IPS-NIHi7 (cell line): Measurements from ENCODE around the gene RCN2.
"Not testable (repeated sequence)": the region's sequence is repeated elsewhere in the genome, so short reads cannot be mapped to it uniquely, and the experiment has no call there.

Experiments
- DNase-seq: peaks from one replicate; pipeline ENCODE4 v3.0.0; 2012; ENCODE audit warnings: mixed read lengths; ENCODE audit errors: extremely low spot score

RCN2 gene

GRCh38 chr15:76931397-76932134 lies at the start of gene RCN2:
RCN2 (plus strand) TSS chr15:76931749; CDS start chr15:76931842, 93 bp downstream.
- DNase-seq, result peak; percentile 97

DNA sequence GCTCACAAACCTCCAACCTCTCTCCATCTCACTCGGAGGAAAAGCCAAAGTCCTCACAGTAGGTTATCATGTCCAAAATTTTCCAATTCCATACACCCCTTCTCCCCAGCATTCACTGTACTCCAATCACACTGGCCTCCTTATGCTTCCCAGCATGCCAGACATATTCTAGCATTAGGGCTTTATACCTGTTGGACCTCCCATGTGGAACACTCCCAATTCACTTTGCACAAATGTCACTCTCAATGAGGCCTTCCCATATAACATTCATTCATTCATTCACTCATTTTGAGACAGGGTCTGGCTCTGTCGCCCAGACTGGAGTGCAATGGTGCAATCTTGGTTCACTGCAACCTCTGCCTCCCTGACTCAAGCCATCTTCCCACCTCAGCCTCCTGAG lies 46.3 kb upstream of the RCN2 start:
- no peak for DNase-seq

GRCh38 chr15:76887280-76888141 lies 44.0 kb upstream of the RCN2 start:
- DNase-seq, result not testable (repeated sequence)

GRCh38 chr15:76892836-76893235 lies 38.7 kb upstream of the RCN2 start:
- not testable (repeated sequence) for DNase-seq

- no peak for DNase-seq
Measured at GRCh38 chr15:76894174-76894573, 37.4 kb upstream of the RCN2 start.

GRCh38 chr15:76898102-76898501 lies 33.4 kb upstream of the RCN2 start:
- DNase-seq, result no peak

DNA sequence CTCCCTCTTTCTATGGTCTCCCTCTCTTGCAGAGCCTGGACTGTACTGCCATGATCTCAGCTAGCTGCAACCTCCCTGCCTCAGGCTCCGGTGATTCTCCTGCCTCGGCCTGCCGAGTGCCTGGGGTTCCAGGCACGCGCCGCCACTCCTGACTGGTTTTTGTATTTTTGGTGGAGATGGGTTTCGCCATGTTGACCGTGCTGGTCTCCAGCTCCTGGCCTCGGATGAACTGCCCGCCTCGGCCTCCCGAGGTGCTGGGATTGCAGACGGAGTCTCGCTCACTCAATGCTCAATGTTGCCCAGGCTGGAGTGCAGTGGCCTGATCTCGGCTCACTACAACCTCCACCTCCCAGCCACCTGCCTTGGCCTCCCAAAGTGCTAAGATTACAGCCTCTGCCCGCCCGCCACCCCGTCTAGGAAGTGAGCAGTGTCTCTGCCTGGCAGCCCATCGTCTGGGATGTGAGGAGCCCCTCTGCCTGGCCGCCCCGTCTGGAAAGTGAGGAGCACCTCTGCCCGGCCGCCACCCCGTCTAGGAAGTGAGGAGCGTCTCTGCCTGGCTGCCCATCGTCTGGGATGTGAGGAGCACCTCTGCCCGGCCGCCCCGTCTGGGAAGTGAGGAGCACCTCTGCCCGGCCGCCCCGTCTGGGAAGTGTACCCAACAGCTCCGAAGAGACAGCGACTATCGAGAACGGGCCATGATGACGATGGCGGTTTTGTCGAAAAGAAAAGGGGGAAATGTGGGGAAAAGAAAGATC lies 32.2 kb upstream of the RCN2 start:
- DNase-seq, result not testable (repeated sequence)

GRCh38 chr15:76899931-76900310 lies 31.6 kb upstream of the RCN2 start:
- DNase-seq, result not testable (repeated sequence)

GRCh38 chr15:76901965-76902364 lies 29.6 kb upstream of the RCN2 start:
- DNase-seq, result no peak

DNA sequence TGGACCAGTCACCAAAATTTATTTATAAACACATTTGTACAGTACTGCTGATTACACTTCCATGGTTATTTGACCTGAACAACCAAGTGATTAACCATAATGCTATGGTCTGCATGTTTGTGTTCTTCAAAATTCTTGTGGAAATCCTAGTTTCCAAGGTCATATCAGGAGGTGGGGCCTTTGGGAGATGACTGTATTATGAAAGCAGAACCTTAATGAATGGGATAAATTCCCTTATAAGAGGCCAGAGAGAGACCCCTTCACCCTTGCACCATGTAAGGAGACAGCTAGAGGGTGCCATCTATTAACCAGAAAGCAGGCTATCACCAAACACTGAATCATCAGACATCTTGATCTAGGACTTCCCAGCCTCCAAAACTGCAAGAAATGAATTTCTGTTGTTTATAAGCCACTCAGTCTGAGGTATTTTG lies 28.3 kb upstream of the RCN2 start:
- DNase-seq, result peak; percentile 16

- DNase-seq, result peak; percentile 58
Measured at GRCh38 chr15:76904461-76905012, 27.0 kb upstream of the RCN2 start.

GRCh38 chr15:76905013-76905839 lies 26.3 kb upstream of the RCN2 start, which contains the start of gene SCAPER:
SCAPER (minus strand) TSS chr15:76905340; CDS start chr15:76883817, 21,523 bp downstream.
- peak; percentile 97 for DNase-seq

- DNase-seq, result peak; percentile 33
Measured at GRCh38 chr15:76905855-76906254, 25.7 kb upstream of the RCN2 start.

DNA sequence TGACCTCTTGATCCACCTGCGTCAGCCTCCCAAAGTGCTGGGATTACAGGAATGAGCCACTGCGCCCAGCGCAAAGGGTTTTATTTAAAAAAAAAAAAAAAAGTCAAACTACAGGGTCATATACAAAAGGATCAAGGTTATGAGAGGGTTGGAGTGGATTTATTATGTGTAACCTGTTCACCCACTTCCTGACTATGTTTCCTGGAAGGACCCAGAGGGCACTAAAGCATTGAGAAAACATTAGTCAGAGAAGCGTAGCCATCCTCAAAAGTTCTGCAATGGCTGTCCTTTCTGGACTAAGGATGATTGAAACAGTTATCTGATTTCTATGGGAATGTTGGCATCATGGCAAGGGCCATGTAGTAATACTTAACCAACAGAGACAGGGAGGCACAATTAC lies 19.1 kb upstream of the RCN2 start:
- DNase-seq, result no peak

DNA sequence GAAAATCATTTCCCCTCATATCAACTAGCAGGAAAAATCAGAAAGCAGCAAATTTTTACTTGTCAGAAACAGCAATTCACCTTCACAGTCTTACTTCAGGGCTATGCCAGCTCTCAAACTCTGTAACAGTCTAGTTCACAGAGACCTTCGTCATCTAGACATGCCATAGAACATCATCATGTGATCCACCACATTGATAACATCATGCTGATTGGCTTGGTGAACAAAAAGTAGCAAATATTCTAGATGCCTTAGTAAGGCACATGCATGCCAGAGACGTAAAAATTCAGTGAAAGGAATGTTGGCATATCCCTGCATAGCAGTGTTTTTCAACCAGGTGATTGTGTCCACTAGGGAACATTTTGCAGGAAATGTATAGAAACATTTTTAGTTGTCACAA lies 17.8 kb upstream of the RCN2 start:
- DNase-seq, result no peak

GRCh38 chr15:76916369-76916768 lies 15.2 kb upstream of the RCN2 start:
- DNase-seq, result no peak

- no peak for DNase-seq
Measured at GRCh38 chr15:76928201-76928600, 3.3 kb upstream of the RCN2 start.

DNA sequence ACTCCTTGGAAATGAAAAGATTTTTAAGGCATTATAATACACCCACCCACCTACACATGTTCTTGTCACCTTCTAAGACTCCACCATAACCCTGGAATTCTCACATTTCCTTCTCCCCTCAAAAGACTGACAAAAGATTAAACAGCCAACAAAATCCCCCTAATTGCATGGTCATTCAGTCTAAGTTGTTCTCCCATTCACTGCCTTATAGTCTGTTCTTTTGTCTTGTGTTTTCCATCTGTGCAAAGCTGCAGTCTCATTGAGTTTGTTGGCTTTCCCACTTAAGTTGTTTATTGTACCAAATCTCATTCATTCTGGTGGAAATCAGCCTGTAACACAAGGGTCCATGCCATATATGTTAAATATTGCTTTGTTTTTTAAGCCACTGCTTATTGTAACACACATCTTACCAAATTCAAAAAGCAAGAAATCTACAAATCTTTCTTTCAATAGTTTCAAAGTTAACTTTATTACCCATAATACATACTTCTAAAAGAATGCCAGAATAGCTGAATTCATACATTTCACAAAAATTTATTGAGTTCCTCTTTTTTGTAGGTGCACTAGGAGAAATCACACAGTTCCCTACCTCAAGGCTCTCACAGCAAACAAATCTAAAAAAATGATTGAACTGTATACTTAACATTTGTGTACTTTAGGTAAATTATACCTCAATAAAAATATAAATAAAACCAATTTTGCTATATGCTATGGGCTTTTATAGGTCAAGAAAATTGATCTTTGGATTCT lies 2.4 kb upstream of the RCN2 start:
- no peak for DNase-seq

DNA sequence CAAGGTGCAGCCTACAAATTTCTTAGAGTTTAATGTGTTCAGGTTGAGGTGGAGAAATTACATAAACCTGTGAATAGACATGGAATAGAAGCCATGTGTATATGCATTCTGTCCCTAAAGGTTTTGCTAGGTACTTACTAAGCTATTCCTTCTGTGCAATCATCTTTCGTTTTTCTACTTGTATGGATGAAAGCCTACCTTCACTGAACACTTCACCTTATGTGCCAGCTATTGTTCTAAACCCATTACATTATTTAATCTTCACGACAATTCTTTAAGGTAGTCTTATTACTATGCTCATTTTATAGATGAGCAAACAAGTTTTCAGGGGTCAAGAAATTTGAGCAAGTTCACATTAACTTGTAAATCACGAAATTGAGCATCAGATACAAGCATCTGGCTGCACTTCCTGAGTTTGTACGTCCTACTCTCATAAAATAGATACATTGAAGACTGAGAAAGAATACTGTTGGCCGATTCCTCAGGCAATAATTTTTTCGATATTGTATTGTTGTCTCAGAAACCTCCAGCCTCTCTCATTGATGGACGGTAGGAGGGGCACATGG lies 635 bp upstream of the RCN2 start:
- DNase-seq, result no peak
